GM21447 (cell line): ENCODE measurements around the gene WDR5.
"Not testable (repeated sequence)": the region's sequence is repeated elsewhere in the genome, so short reads cannot be mapped to it uniquely, and the experiment has no call there.

Experiments used
- ATAC-seq: cut with Tn5 transposase; IDR thresholded peaks from one replicate; pipeline ENCODE4 v1.9.1; 2021; ENCODE audit not compliant: unreplicated experiment

The WDR5 gene

DNA sequence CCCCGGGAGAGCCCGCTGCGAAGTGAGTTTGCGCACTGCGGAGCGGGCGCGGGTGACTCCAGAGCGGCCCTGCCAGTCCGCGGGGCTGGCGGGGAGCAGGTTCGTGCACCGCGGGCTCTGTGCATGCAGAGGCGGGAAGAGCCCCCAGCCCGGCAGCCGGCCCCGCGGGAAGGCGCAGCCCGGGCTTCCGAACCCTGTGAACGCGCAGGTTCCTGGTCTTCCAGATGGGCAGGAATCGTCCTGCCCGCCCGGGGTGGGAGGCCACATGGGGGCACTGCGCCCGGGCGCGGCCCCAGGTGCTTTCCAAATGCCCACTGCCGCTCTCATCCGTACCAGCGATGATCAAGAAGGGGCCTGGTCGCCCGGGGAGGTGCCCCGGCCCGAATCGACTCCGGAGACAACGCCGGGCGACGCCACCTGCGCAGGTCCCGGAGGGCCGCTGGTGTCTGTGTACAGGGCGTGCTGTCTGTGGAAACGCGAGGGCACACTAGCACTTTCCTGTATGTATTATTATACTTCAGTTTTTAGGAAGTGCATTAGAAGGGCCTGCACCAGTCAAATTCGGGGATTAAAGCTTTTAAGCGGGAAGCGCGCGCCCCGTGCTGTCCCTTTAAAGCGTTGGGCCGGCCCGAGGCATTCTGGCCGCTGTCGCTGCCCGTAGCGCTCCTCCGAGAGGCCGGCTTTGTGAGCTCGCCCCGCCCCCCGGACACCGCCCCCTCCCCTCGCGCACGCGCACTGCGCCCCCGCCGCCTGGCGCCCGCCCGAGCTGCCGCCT lies at the start of gene WDR5:
TSS of gene WDR5 (plus strand) at position 740 of the 775 bp plus-strand sequence. CDS start 3,796 bp downstream, outside the sequence.
- ATAC-seq: peak; percentile 51

- no peak for ATAC-seq
Observed at GRCh38 chr9:134088063-134088725, 47.7 kb upstream of the WDR5 start.

DNA sequence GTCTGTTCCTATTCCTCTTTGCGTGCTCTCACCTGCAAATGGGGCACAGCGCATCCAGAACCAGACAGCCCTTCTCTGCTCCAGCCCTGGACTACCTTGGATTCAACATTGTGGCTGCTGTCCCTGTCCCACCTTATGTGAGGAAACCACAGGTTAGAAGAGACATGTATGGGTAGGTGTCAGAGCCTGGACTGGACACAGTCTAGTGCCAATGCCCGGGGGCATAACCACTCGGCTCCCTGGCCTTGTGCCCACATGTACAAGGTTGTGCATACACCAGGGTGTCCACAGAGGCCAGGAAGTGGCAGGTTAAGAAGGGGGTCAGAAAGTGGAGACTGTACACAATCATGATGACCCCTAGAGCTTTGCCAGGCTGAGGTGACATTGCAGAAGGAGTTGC lies 45.9 kb upstream of the WDR5 start:
- no peak for ATAC-seq

DNA sequence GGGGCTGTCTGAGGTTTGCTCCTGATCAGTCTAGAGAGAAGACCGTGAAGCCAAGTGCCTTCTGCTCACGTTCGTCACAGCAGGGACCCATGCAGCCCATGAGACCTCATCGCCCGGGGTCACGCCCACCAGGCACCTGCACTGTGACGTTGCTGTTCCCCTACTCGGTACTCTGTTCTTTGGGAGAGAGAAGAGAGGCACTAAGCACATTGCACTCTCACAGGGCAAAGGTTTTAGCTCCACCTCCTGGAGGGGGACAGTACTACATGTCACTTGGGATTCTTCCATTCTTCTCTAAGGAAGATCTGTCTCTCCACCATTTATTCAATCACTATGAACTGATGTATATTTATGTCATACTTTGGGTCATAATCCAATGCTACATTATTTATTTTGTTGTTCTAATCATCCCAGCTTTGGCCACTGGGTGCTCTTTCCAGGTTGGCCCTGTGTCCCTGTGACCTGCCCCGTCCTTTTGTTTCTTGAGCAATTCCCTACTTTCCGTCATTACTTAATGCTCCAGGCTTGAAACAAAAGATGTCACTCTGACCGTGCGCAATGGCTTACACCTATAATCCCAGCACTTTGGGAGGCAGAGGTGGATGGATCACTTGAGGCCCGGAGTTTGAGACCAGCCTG lies 36.6 kb upstream of the WDR5 start:
- ATAC-seq: no peak

GRCh38 chr9:134100040-134100439 lies 35.8 kb upstream of the WDR5 start:
- no peak for ATAC-seq

- not testable (repeated sequence) for ATAC-seq
Observed at GRCh38 chr9:134101133-134101532, 34.7 kb upstream of the WDR5 start.

- ATAC-seq: no peak
Observed at GRCh38 chr9:134101623-134102149, 34.2 kb upstream of the WDR5 start.

- no peak for ATAC-seq
Observed at GRCh38 chr9:134103391-134103998, 32.4 kb upstream of the WDR5 start.

DNA sequence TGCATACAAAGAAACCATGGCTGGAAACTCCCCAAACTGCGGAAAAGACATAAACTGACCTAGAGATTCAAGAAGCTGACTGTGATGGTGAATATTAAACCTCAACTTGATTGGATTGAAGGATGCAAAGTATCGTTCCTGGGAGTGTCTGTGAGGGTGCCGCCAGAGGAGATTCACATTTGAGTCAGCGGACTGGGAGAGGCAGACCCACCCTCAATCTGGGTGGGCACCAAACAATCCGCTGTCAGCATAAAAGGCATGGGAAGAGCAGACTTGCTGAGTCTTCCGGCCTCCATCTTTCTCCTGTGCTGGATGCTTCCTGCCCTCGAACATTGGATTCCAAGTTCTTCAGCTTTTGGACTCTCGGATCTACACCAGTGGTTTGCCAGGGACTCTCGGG lies 24.8 kb upstream of the WDR5 start:
- no peak for ATAC-seq

GRCh38 chr9:134112561-134112960 lies 23.3 kb upstream of the WDR5 start:
- ATAC-seq: no peak

DNA sequence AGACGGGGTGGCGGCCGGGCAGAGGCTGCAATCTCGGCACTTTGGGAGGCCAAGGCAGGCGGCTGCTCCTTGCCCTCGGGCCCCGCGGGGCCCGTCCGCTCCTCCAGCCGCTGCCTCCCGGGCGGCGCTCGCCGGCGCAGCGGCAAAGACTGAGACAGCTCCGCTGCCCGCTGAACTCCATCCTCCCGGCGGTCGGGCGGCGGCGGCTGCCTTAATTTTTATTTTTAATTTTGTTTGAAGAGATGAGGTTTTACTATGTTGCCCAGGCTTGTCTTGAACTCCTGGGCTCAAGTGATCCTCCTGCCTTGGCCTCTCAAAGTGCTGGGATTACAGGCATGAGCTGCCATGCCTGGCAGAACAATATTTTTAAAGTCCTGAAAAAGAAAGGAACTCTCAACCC lies 16.9 kb upstream of the WDR5 start:
- not testable (repeated sequence) for ATAC-seq

- no peak for ATAC-seq
Observed at GRCh38 chr9:134123764-134124128, 12.1 kb upstream of the WDR5 start.

GRCh38 chr9:134125413-134126095 lies 10.3 kb upstream of the WDR5 start:
- ATAC-seq: no peak

- ATAC-seq: no peak
Observed at GRCh38 chr9:134126373-134126772, 9.5 kb upstream of the WDR5 start.

DNA sequence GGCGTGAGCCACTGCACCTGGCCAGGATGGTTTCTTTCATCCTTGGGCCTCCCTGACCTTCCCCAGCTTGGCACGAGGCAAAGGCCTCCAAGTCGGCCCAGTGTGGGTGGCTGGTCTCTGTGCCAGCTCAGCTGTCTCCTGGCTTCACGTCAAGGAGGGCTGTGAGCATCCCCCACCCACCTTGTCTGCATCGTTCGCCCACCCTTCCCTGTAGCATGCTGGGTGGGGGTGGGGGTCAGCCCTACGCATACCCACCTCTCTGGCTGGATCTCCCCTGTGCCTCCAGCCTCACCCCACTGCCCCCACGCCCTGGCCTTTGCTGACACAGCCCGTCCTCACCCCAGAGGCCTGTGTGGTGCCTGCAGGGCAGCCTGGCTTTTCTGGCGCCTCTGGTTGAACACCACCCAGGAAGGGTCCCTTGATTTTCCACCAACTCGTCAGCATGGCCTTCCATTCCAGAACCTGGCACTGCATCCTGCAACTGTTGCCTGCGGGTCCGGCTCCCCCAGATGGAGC lies 8.8 kb upstream of the WDR5 start:
- no peak for ATAC-seq

DNA sequence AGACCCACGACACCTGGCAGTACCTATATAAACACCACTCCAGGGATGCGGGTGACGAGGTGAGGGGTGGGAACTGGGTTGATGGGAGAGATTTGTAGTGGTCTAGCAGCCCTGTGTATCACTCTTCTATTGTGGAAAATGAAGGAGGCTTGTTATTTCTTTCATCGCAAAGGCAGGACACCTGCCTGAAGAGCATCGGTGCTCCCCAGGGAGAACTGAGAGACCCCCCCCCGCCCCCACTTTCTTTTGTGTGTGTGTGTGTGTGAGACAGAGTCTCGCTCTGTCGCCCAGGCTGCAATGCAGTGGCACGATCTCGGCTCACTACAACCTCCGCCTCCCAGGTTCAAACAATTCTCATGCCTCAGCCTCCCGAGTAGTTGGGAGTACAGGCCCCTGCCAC lies 8.3 kb upstream of the WDR5 start:
- ATAC-seq: no peak

DNA sequence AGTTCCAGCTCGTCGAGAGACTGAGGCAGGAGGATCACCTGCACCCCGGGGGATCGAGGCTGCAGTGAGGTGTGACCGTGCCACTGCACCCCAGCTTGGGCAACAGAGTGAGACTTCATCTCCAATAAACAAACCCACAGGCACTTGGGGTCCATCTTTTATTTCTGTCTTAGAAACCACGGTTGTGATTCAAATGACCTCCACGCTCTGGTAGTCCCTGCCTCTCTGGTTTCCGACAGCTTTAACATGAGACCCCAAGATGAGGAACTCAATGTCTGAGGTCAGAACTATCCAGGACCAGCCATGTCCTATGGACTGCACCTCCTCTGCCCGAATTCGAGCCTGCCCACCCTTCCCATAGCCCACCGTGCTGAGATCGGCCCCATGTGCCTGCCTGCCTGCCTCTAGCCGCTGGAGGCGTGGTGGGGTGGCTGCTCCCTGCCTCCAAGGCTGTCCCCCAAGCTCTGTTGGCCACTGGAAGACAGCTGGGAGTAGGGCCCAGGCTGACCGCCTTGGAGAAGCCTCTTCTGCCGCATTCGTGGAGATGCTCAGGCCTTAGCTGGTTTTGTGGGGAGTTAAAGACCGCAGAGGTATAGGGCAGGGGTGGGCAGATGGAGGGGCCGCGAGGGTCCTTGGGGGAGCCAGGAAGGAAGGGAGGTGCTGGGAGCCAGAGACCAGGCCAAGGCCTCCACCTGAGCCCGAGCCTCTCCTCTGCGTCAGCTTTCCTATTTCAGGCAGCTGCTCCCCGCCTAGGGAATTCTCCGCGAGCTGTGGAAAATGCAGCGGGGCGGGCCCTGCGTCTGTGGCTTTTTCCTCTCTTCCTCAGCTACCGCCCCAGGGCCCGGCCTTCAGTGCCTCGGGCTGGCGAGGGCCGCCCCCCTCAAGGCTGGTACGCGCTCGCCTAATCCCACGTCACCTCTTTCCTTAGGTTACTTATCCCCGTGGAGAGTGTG lies 6.9 kb upstream of the WDR5 start:
- no peak for ATAC-seq

DNA sequence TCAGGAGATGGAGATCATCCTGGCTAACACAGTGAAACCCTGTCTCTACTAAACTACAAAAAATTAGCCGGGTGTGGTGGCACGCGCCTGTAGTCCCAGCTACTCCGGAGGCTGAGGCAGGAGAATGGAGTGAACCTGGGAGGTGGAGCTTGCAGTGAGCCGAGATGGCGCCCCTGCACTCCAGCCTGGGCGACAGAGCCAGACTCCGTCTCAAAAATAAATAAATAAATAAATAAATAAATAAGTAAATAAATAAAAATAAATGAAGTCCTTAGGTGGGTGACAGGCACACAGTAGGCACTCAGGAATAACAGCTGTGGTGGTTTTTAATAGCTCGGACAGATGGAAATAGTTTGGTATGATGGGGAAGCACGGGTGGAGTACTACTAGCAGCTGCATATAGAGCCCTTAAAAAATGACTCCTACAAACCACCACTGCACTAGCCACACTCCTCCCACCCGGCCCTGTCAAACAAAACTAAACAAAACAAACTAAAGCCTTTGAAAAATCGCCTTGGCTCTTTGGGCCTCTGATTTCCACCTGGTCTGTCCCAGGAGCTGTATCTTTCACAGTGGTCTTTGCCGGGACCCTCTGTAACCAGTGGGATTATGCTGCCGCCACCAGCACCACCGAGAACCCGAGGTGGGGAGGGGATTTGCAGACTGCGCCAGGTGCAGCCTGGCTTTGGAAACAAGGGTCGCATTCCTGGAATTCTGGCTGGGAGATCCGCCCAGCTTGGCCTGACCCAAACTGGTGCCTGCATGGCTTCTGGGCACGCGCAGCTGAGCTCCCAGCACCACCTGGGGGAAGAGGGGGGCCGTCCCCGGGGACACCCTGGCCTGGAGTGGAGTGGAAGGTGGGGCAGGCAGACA lies 5.1 kb upstream of the WDR5 start:
- ATAC-seq: no peak
